HEK293 (cell line): ENCODE measurements around the gene YOD1.
"Not testable (repeated sequence)": the region's sequence is repeated elsewhere in the genome, so short reads cannot be mapped to it uniquely, and the experiment has no call there.

Source experiments
- CTCF ChIA-PET: fragments of 350-600 bp; formaldehyde crosslinking; extraction: SDS; loops from one replicate; lab custom pipeline; 2021; ENCODE audit warnings: antibody characterized with exemption; lab: Yijun Ruan, JAX
- POLR2A ChIA-PET: fragments of 300-600 bp; formaldehyde crosslinking; extraction: SDS; loops from one replicate; lab custom pipeline; 2020; ENCODE audit warnings: antibody characterized with exemption, inconsistent platforms; lab: Yijun Ruan, JAX
- H3K27ac ChIP-seq: fragments of 200-500 bp; sonication (Bioruptor generic); 2 replicates; pipeline ENCODE4 v1.5.1; 2014; ENCODE audit warnings: low read depth, low read length, control low read depth, inconsistent platforms; ENCODE audit errors: extremely low read depth
- H3K36me3 ChIP-seq, 2 experiments: fragments of 200-500 bp in 1 of 2; sonication (Bioruptor generic) in 1 of 2; 1 replicate in 1 of 2; 2 replicates in 1 of 2; pipeline ENCODE4 v1.5.1; 2014 to 2017; ENCODE audit warnings: inconsistent platforms in 2 of 2, low read length in 2 of 2; ENCODE audit not compliant: control insufficient read depth in 2 of 2, insufficient read depth in 1 of 2
- H3K4me1 ChIP-seq: fragments of 200-500 bp; sonication (Bioruptor generic); 2 replicates; pipeline ENCODE4 v1.5.1; 2014; ENCODE audit warnings: mild to moderate bottlenecking, low read length, inconsistent platforms; ENCODE audit not compliant: control insufficient read depth, insufficient read depth
- H3K4me3 ChIP-seq: 2 replicates; pipeline ENCODE4 v1.5.1; 2011; ENCODE audit warnings: low read depth, mild to moderate bottlenecking, control low read depth, low read length, moderate library complexity
- H3K9me3 ChIP-seq: fragments of 200-500 bp; sonication (Bioruptor generic); 2 replicates; pipeline ENCODE4 v1.5.1; 2014; ENCODE audit warnings: low read depth, low read length, inconsistent platforms; ENCODE audit not compliant: control insufficient read depth, insufficient read depth
- ELK4 ChIP-seq: IDR thresholded peaks from 2 replicates; pipeline ENCODE4 v1.6.1; 2011; ENCODE audit warnings: mild to moderate bottlenecking, low read depth, low read length, borderline replicate concordance
- INSM2 ChIP-seq: fragments of 450-650 bp; formaldehyde crosslinking; IDR thresholded peaks from 2 replicates; pipeline ENCODE4 v1.5.1; 2016; ENCODE audit warnings: missing biosample characterization, missing genetic modification characterization
- KLF8 ChIP-seq: fragments of 450-650 bp; formaldehyde crosslinking; IDR thresholded peaks from 2 replicates; pipeline ENCODE4 v1.5.1; 2016; ENCODE audit warnings: missing biosample characterization, missing genetic modification characterization
- SCRT2 ChIP-seq: fragments of 450-650 bp; formaldehyde crosslinking; IDR thresholded peaks from 2 replicates; pipeline ENCODE4 v1.5.1; 2016; ENCODE audit warnings: missing biosample characterization, missing genetic modification characterization
- TCF7L2 ChIP-seq: IDR thresholded peaks from 2 replicates; pipeline ENCODE4 v1.6.1; 2011; ENCODE audit warnings: low read depth, mild to moderate bottlenecking, inconsistent platforms, low read length, moderate library complexity, borderline replicate concordance
- ZBTB6 ChIP-seq: fragments of 450-650 bp; formaldehyde crosslinking; IDR thresholded peaks from 2 replicates; pipeline ENCODE4 v1.5.1; 2017; ENCODE audit warnings: missing biosample characterization, missing genetic modification characterization
- ZNF146 ChIP-seq: fragments of 450-650 bp; formaldehyde crosslinking; IDR thresholded peaks from 2 replicates; pipeline ENCODE4 v1.5.1; 2016; ENCODE audit warnings: missing biosample characterization, missing genetic modification characterization
- ZNF16 ChIP-seq: fragments of 450-650 bp; formaldehyde crosslinking; IDR thresholded peaks from 2 replicates; pipeline ENCODE4 v1.5.1; 2016; ENCODE audit warnings: low read depth, missing biosample characterization, missing genetic modification characterization
- ZNF169 ChIP-seq: fragments of 450-650 bp; formaldehyde crosslinking; IDR thresholded peaks from 2 replicates; pipeline ENCODE4 v1.5.1; 2016; ENCODE audit warnings: missing biosample characterization, missing genetic modification characterization
- ZNF223 ChIP-seq: fragments of 450-650 bp; formaldehyde crosslinking; IDR thresholded peaks from 2 replicates; pipeline ENCODE4 v1.5.1; 2016; ENCODE audit warnings: missing biosample characterization, missing genetic modification characterization
- ZNF426 ChIP-seq: fragments of 450-650 bp; formaldehyde crosslinking; IDR thresholded peaks from 2 replicates; pipeline ENCODE4 v1.5.1; 2017; ENCODE audit warnings: missing biosample characterization, missing genetic modification characterization, mild to moderate bottlenecking, inconsistent platforms, moderate library complexity
- ZNF558 ChIP-seq: fragments of 450-650 bp; formaldehyde crosslinking; IDR thresholded peaks from 2 replicates; pipeline ENCODE4 v1.5.1; 2016; ENCODE audit warnings: missing biosample characterization, missing genetic modification characterization
- ZNF596 ChIP-seq: fragments of 450-650 bp; IDR thresholded peaks from 2 replicates; pipeline ENCODE4 v1.5.0; 2018; ENCODE audit warnings: missing biosample characterization, mild to moderate bottlenecking, missing genetic modification characterization, moderate library complexity
- ZNF624 ChIP-seq: fragments of 450-650 bp; formaldehyde crosslinking; IDR thresholded peaks from 2 replicates; pipeline ENCODE4 v1.5.1; 2017; ENCODE audit warnings: missing biosample characterization, missing genetic modification characterization
- ZNF664 ChIP-seq: fragments of 450-650 bp; formaldehyde crosslinking; IDR thresholded peaks from 2 replicates; pipeline ENCODE4 v1.5.1; 2016; ENCODE audit warnings: missing biosample characterization, missing genetic modification characterization
- ZNF843 ChIP-seq: fragments of 450-650 bp; formaldehyde crosslinking; IDR thresholded peaks from 2 replicates; pipeline ENCODE4 v1.5.1; 2016; ENCODE audit warnings: missing biosample characterization, missing genetic modification characterization
- ZSCAN30 ChIP-seq: fragments of 450-650 bp; IDR thresholded peaks from 2 replicates; pipeline ENCODE4 v1.5.1; 2018; ENCODE audit warnings: missing biosample characterization, mild to moderate bottlenecking, missing genetic modification characterization, moderate library complexity

YOD1 gene

DNA sequence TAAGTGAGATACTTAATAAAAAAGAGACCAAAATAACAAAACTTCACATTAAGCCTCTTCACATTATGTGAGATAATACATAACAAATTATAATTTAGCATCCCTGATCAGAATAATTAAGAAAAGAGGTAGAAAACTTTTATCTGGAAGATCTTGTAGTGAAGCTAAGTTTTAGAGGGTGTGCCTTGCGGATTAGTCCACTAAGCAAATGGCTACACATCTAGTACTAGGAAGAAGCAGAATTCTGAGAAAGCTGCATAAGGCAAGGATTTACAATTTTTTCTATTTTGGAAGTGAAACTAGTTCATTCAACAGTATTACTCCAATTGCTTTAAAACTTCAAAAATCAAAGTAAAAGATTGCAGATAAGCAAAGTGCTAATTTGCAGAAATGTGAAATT, 3.5 kb downstream of the YOD1 start:
- CTCF ChIA-PET: interaction anchor here (1.5 to 3.6 kb wide), 2 partner anchors 11 to 32 kb away, joined by 3 to 18 read pairs; no protein-coding TSS in a partner anchor
- H3K36me3 ChIP-seq: peaks cover 0 to 40% of the 10 kb centered on the region in 2 experiments; a peak in 1 of 3 replicates
- no peak overlapping the region for H3K27ac ChIP-seq
- no peak overlapping the region for H3K4me3 ChIP-seq
- no peaks in the 10 kb centered on the region; the same call in 1 of the 2 replicates for H3K4me1 ChIP-seq
- no peaks in the 10 kb centered on the region for H3K9me3 ChIP-seq
- POLR2A ChIA-PET: no interaction called here
- TF ChIP-seq ZNF223 (no peak), ZNF664 (tag by site-specific recombination) (0 out of 2 replicates have a peak, but pooled peaks have one; percentile 30)

GRCh38 chr1:207045453-207045852, 5.6 kb downstream of the YOD1 start:
- TF ChIP-seq KLF8 (tag by site-specific recombination) (no peak), SCRT2 (tag by site-specific recombination) (no peak), ELK4 (no peak), ZNF843 (tag by site-specific recombination) (no peak), ZNF426 (tag by site-specific recombination) (no peak), ZNF624 (tag by site-specific recombination) (no peak), ZNF596 (tag by site-specific recombination) (no peak), ZBTB6 (tag by site-specific recombination) (no peak), ZSCAN30 (tag by site-specific recombination) (no peak), TCF7L2 (no peak), ZNF16 (tag by site-specific recombination) (no peak), ZNF558 (tag by site-specific recombination) (no peak), INSM2 (tag by site-specific recombination) (no peak), ZNF169 (tag by site-specific recombination) (no peak)
- no peaks in the 10 kb centered on the region for H3K9me3 ChIP-seq
- no peak overlapping the region for H3K27ac ChIP-seq
- H3K4me1 ChIP-seq: no peaks in the 10 kb centered on the region; the same call in 1 of the 2 replicates
- ChIA-PET CTCF (interaction anchor here (1.1 to 1.6 kb wide), 2 partner anchors 12 to 64 kb away, joined by 4 to 5 read pairs; partner anchors contain the start of gene C1orf116), POLR2A (no interaction called here)
- H3K4me3 ChIP-seq: no peak overlapping the region
- peaks cover 0 to 40% of the 10 kb centered on the region in 2 experiments; a peak in 1 of 3 replicates for H3K36me3 ChIP-seq

DNA sequence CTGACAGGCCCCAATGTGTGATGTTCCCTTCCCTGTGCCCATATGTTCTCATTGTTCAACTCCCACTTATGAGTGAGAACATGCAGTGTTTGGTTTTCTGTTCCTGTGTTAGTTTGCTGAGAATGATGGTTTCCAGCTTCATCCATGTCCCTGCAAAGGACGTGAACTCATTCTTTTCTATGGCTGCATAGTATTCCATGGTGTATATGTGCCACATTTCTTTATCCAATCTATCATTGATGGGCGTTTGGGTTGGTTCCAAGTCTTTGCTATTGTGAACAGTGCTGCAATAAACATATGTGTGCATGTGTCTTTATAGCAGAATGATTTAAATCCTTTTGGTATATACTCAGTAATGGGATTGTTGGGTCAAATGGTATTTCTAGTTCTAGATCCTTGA, 9.6 kb downstream of the YOD1 start:
- CTCF ChIA-PET, H3K27ac ChIP-seq, H3K4me1 ChIP-seq, H3K9me3 ChIP-seq, H3K4me3 ChIP-seq: not testable (repeated sequence)
- H3K36me3 ChIP-seq: peaks cover 0 to 15% of the 10 kb centered on the region in 2 experiments; a peak in 1 of 3 replicates
- POLR2A ChIA-PET: interaction anchor here (0.6 kb wide), 1 partner anchor 291 kb away, joined by 4 read pairs; no protein-coding TSS in a partner anchor
- peak; percentile 95 for TF ChIP-seq ZNF146
